ENCODE data around the gene SHISAL1. TPM values are rescaled to one million over a fixed set of nuclear protein-coding genes. Genes with fewer than 3 reads are reported as not detected.

Gene SHISAL1
- total RNA-seq, 4 donors from 2014 or later: 0.17 to 0.89 (median 0.22) TPM

DNA sequence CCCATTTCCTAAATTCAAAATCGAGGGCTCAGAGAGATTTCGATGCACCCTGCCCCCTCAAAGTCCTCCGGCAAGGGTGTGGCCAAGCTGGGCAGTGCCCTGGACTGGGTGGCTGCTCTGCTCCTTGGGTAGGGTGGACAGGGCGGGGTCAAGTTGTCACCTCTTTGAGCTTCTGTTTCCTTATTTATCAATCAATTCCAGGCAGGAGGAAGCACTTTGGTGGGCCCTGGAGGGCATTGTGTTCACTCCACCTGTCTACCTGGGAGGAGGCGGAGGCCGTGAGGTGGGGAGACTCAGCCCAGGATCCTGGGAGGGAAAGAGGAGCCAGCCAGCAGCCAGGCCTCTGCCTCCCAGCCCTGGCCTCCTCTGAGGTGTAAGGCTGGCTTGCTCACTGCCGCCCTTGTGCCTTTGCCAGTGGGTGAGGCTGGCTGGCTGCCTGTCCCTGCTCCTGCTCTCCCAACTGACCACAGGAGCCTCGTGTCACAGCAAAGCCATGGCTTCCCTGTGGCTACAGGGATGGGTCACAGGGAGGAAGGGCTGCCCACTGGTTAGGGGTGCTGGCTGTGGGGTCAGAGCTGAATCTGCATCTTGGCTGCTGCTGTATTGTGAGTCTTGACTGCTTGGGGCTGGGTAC, 25.5 kb upstream of the SHISAL1 start:
- DNase-seq (ENCODE audit: low spot score in 2 of 2): no peak
- H3K4me1 ChIP-seq: peaks cover 4% of the 10 kb centered on the region
- TF ChIP-seq EP300 (IDR thresholded peaks at IDR 0.05) (no peak), POLR2AphosphoS5 (IDR thresholded peaks at IDR 0.05) (no peak), POLR2A (IDR thresholded peaks at IDR 0.05) (no peak)
- TF ChIP-seq, protein P1, sequence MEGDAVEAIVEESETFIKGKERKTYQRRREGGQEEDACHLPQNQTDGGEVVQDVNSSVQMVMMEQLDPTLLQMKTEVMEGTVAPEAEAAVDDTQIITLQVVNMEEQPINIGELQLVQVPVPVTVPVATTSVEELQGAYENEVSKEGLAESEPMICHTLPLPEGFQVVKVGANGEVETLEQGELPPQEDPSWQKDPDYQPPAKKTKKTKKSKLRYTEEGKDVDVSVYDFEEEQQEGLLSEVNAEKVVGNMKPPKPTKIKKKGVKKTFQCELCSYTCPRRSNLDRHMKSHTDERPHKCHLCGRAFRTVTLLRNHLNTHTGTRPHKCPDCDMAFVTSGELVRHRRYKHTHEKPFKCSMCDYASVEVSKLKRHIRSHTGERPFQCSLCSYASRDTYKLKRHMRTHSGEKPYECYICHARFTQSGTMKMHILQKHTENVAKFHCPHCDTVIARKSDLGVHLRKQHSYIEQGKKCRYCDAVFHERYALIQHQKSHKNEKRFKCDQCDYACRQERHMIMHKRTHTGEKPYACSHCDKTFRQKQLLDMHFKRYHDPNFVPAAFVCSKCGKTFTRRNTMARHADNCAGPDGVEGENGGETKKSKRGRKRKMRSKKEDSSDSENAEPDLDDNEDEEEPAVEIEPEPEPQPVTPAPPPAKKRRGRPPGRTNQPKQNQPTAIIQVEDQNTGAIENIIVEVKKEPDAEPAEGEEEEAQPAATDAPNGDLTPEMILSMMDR (IDR thresholded peaks at IDR 0.05): no peak

DNA sequence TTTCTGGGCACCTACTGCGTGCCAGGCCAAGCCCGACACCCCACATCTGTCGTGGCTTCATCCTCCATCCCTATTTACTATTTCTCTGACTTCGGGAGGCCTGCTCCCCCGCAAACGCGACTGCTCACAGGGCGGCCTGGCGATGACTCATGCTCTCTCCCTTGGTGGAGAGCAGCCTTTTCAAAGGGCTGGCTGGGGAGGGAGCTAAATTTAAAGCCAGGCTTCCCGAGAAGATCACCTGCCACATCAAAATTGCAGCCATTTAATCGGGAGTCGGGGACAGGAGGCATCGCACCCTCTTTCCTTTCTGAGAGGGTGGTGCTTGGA, 24.9 kb upstream of the SHISAL1 start:
- Histone ChIP-seq H3K4me3 (no peak overlapping the region), H3K4me1 (peaks cover 4% of the 10 kb centered on the region), H3K9me3 (no peaks in the 10 kb centered on the region), H3K36me3 (no peaks in the 10 kb centered on the region), H3K27me3 (peaks cover 56% of the 10 kb centered on the region), H3K27ac (no peak overlapping the region)
- no peak for DNase-seq (ENCODE audit: low spot score in 2 of 2)
- no peak for TF ChIP-seq POLR2AphosphoS5 (IDR thresholded peaks at IDR 0.05)
- TF ChIP-seq POLR2A (IDR thresholded peaks at IDR 0.05): no peak
- no peak for TF ChIP-seq EP300 (IDR thresholded peaks at IDR 0.05)
- TF ChIP-seq, protein P1 (IDR thresholded peaks at IDR 0.05): no peak
- 35% methylated on average over 13 of the region's 13 CpGs for WGBS

More for the DNA sequence above, 25.5 kb upstream of the SHISAL1 start:
- no peaks in the 10 kb centered on the region for H3K36me3 ChIP-seq
- no peak overlapping the region for H3K27ac ChIP-seq
- H3K4me3 ChIP-seq: no peak overlapping the region
- 66% methylated on average over 4 of the region's 8 CpGs for whole genome bisulfite sequencing
- no peaks in the 10 kb centered on the region for H3K9me3 ChIP-seq
- peaks cover 50% of the 10 kb centered on the region for H3K27me3 ChIP-seq

DNA sequence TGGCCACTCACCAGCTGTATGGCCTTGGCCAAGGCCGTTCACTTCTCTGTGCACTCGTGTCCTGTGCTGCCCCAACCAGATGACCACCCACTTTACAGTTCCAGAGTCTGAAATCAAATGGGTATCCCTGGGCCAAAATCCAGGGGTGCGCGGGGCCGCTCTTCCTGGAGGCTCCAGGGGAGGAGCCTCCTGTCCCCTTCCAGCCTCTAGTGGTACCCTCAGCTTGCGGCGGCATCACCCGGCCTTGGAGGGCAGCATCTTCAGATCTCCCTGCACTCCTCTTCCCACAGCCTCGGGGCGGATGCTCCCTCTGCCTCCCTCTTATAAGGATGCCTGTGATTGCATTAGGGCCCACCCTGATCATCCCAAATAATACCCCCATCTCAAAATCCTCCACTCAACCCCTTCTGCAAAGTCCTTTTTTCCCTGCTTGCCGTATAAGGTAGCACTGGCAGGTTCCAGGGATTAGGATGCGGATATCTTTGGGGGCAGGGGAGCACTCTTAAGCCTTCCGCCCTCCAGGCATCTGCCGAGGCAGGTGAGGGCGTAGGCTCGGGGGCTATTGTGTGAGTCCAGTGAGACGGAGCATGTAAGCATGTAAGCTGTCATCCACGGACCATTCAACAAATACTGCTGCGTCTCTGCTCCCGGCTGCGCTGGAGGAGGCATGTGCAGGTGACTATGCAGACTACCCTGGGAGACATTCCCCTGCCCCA, 24.4 kb upstream of the SHISAL1 start:
- H3K27me3 ChIP-seq: peaks cover 62% of the 10 kb centered on the region
- H3K4me1 ChIP-seq: peaks cover 5% of the 10 kb centered on the region
- no peaks in the 10 kb centered on the region for H3K9me3 ChIP-seq
- no peak overlapping the region for H3K4me3 ChIP-seq
- no peak overlapping the region for H3K27ac ChIP-seq
- no peaks in the 10 kb centered on the region for H3K36me3 ChIP-seq
- 65% methylated on average over 21 of the region's 21 CpGs for whole genome bisulfite sequencing
- DNase-seq (ENCODE audit: low spot score in 2 of 2): no peak
- TF ChIP-seq, protein P1 (IDR thresholded peaks at IDR 0.05): no peak
- TF ChIP-seq POLR2AphosphoS5 (IDR thresholded peaks at IDR 0.05) (no peak), EP300 (IDR thresholded peaks at IDR 0.05) (no peak), POLR2A (IDR thresholded peaks at IDR 0.05) (no peak)

DNA sequence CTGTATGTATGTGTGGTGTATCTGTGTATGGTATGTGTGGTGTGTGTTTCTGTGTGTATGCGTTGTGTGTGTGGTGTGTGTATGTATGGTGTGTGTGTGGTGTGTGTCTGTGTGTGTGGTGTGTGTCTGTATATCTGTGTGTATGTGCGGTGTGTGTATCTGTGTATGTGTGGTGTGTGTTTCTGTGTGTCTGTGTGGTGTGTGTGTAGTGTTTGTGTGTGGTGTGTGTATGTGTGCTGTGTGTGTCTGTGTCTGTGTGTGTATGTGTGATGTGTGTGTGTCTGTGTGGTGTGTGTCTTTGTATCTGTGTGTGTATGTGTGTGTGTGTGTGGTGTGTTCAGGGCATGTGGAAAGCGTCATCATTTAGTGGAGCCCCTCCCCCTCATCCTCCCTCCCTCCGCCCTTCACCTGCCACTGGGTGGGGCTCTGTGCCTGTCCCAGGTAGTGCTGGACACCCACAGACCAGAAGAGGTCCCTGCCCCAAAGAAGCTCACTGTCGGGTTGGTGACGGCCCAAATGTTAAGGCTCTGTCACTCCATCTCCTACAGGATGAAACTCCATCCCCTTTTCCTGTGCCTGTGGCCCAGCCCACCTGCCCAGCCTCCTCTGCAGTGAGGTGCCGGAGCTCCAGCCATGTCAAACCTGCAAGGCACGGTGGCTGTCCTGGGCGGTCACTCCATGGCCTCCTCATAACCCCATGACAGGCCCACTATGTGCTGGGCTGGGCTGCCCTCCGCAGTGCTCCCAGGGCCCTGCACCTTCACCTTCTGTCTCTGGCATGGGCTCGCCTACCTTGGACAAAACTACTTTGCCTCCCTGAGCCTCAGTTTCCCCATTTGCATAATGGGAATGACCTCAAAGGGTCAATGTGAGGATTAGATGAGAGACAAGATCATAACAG, 23.4 kb upstream of the SHISAL1 start:
- peaks cover 7% of the 10 kb centered on the region for H3K4me1 ChIP-seq
- H3K27me3 ChIP-seq: peaks cover 69% of the 10 kb centered on the region
- H3K4me3 ChIP-seq: no peak overlapping the region
- H3K27ac ChIP-seq: no peak overlapping the region
- TF ChIP-seq POLR2AphosphoS5 (IDR thresholded peaks at IDR 0.05) (no peak), EP300 (IDR thresholded peaks at IDR 0.05) (no peak), POLR2A (IDR thresholded peaks at IDR 0.05) (no peak)
- TF ChIP-seq, protein P1 (IDR thresholded peaks at IDR 0.05): no peak
- no peak for DNase-seq (ENCODE audit: low spot score in 2 of 2)
- no peaks in the 10 kb centered on the region for H3K36me3 ChIP-seq
- no peaks in the 10 kb centered on the region for H3K9me3 ChIP-seq
- WGBS: 79% methylated on average over 8 of the region's 11 CpGs
